Brain pericyte (primary cell): ENCODE data around the gene ZBTB33.

ENCODE experiments used
- DNase-seq: peaks from one replicate; pipeline ENCODE4 v3.0.0-alpha.2; 2012; ENCODE audit warnings: low read depth, low spot score

The ZBTB33 gene

GRCh38 chrX:120306630-120307029 lies 56.0 kb downstream of the ZBTB33 start:
- no peak for DNase-seq
